HG02763 (cell line): ENCODE results near the gene TUT1.
"Not testable (repeated sequence)": the region's sequence is repeated elsewhere in the genome, so short reads cannot be mapped to it uniquely, and the experiment has no call there.

Source experiments
- ATAC-seq: cut with Tn5 transposase; IDR thresholded peaks from one replicate; pipeline ENCODE4 v1.9.1; 2021; ENCODE audit warnings: mild to moderate bottlenecking, moderate library complexity; ENCODE audit not compliant: unreplicated experiment

The TUT1 gene, protein sequence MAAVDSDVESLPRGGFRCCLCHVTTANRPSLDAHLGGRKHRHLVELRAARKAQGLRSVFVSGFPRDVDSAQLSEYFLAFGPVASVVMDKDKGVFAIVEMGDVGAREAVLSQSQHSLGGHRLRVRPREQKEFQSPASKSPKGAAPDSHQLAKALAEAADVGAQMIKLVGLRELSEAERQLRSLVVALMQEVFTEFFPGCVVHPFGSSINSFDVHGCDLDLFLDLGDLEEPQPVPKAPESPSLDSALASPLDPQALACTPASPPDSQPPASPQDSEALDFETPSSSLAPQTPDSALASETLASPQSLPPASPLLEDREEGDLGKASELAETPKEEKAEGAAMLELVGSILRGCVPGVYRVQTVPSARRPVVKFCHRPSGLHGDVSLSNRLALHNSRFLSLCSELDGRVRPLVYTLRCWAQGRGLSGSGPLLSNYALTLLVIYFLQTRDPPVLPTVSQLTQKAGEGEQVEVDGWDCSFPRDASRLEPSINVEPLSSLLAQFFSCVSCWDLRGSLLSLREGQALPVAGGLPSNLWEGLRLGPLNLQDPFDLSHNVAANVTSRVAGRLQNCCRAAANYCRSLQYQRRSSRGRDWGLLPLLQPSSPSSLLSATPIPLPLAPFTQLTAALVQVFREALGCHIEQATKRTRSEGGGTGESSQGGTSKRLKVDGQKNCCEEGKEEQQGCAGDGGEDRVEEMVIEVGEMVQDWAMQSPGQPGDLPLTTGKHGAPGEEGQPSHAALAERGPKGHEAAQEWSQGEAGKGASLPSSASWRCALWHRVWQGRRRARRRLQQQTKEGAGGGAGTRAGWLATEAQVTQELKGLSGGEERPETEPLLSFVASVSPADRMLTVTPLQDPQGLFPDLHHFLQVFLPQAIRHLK

DNA sequence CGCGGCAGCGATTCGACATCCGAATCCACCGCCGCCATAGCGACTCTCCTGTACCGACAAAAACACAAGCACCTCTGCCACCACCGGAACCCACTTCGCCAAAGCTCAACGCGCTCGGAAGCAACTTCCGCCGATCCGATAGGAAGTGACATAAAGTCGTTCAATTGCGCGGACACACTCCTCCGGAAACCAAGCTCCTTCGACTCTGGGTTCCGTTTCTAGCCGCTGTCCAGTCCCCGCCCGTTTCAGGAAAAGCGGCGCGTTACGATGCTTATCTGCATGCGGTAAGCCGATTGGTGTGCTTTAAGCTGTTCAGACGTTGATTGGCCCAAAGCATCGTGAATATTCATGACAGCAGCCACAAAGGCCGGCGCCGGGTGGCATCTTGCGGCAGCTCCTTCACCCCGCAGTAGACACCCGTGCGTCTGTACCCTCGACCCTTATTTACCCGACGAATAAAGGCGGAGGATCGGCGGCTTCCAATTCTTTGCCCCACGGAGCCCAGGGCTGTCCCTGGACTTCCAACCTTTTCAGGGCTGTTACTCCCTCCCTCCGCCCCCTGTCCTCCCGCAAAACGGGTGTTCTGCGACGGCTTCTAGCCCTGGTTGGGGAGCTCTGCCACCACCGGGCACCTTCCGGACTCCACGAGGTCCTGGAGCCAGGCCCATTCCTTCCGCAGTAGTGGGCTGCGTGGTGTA lies at the start of gene TUT1:
Gene TUT1, minus strand, starts transcription at position 76 of the 698 bp plus-strand sequence. Its CDS starts 38 bp downstream, at position 38.
- ATAC-seq, result peak; percentile 87

GRCh38 chr11:62632492-62632891 lies 41.2 kb upstream of the TUT1 start:
- ATAC-seq, result no peak

GRCh38 chr11:62627713-62628112 lies 36.4 kb upstream of the TUT1 start:
- ATAC-seq, result no peak

DNA sequence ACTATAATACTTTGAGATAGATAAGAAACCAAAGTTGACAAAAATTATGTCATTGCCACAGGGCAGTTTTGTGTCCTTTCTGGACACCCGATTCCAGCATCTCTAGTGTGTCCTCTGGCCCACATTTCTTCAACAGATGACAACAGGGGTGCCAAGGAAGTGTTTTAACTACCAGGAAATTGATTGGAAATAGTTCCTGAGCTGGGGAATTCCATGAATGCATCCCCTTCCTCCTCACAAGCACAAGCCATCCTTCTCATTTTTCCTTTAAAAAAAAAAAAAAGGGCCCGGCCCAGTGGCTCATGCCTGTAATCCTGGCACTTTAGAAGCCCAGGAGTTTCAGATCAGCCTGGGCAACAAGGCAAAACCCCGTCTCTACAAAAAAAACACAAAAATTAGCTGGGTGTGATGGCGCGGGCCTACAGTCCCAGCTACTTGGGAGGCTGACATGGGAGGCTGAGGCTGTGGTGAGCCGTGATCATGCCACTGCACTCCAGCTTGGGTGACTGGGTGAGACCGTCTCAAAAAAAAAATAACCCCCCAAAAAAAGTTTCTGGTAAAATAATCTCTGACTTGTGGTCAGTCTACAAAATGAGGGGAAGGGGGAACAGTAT lies 31.3 kb upstream of the TUT1 start:
- no peak for ATAC-seq

- ATAC-seq, result peak; percentile 89
Measured at GRCh38 chr11:62621567-62622470, 30.5 kb upstream of the TUT1 start, which contains the start of gene B3GAT3. Gene B3GAT3, minus strand, starts transcription at chr11:62621986. Its CDS starts 39 bp downstream, at chr11:62621947.

DNA sequence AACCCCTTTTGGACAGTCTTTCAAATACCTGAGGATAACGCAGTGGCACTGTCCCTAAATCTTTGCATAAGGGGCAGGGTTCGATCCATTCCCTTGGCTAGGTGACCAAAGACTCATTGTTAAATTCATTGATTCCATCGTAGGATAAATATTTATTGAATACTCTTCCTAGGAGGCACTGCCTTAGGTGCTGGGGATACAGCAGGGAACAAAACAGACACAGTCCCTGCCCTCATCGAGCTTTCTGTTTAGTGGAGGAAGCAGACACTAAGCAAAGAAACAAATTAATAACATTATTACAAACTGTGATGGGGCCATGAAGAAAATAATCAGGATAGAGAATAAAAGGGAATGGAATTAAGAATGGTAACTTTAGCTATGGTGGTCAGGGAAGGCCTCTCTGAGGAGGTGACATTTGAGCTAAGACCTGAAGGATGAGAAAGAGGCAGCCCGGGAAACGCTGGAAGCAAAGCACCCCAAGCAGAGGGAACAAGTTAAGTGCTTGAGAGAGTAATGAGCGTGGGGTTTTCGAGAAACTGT lies 29.8 kb upstream of the TUT1 start:
- ATAC-seq, result no peak

- ATAC-seq, result not testable (repeated sequence)
Measured at GRCh38 chr11:62616957-62617356, 25.6 kb upstream of the TUT1 start.

- ATAC-seq, result no peak
Measured at GRCh38 chr11:62615521-62615920, 24.2 kb upstream of the TUT1 start.

DNA sequence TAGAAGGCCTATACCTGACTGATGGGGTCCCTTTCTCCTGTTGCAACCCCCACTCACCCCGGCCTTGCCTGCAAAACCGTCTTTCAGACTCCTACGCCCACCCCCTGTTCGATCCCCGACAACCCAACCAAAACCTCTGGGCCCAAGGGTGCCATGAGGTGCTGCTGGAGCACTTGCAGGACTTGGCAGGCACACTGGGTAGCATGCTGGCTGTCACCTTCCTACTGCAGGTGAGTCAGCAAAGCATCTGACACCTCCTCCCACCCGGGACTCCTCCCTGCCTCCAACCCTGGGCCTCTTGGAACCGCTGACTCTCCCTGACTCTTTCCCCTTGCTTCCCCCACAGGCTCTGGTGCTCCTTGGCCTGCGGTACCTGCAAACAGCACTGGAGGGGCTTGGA lies 23.0 kb upstream of the TUT1 start:
- ATAC-seq, result no peak

DNA sequence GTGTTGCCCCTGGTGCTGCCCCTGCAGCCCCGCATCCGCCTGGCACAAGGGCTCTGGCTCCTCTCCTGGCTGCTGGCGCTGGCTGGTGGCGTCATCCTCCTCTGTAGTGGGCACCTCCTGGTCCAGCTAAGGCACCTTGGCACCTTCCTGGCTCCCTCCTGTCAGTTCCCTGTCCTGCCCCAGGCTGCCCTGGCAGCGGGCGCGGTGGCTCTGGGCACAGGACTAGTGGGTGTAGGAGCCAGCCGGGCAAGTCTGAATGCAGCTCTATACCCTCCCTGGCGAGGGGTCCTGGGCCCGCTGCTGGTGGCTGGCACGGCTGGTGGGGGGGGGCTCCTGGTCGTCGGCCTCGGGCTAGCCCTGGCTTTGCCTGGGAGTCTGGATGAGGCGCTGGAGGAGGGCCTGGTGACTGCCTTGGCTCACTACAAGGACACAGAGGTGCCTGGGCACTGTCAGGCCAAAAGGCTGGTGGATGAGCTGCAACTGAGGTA lies 22.0 kb upstream of the TUT1 start:
- no peak for ATAC-seq

GRCh38 chr11:62612366-62613290 lies 21.3 kb upstream of the TUT1 start, which contains the start of the genes EML3 and ROM1:
Gene EML3, minus strand, starts transcription at chr11:62612775. Its CDS starts 318 bp downstream, at chr11:62612457.
Gene ROM1, plus strand, starts transcription at chr11:62613257. Its CDS starts 25 bp downstream, at chr11:62613282.
- ATAC-seq, result peak; percentile 72

GRCh38 chr11:62611705-62612365 lies 20.5 kb upstream of the TUT1 start:
- peak; percentile 4 for ATAC-seq

- no peak for ATAC-seq
Measured at GRCh38 chr11:62610814-62611704, 19.7 kb upstream of the TUT1 start.

- ATAC-seq, result no peak
Measured at GRCh38 chr11:62610403-62610802, 19.1 kb upstream of the TUT1 start.

DNA sequence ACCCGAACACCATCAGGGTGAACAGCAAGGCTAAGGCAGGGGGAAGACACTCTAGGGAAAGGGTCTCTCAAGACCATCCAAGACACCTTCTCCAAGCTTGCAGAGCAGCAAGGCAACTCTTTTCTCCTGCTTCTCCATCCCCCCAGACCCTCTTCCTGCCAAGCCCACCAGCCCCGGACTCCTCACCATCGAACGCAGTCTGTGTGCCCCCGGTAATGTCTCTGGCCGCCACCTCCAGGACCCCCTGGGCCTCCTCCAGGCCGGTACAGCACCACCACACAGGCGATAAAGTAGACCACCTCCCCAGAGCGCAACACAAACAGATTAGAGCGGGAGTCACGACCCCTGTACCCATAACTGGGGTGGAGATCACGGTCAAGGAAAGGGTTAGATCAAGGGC lies 17.5 kb upstream of the TUT1 start:
- no peak for ATAC-seq

DNA sequence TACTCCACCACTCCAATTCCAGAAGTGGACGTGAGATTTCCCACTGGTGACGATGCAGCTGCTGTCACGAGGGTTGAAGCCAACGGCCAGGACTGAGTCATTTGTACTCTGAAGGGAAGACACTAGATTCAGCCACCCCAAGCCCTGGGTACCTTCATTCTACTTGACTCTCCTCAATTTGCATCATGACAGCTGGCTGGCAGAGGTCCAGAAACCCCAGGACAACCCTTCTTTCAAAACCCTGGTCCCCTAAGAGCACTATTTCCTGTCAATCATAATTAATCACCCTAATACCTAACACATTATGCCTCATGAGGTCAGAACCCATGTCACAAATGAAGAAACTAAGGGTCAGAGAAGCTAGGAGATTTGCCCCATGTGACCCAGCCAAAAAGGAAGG lies 16.4 kb upstream of the TUT1 start:
- ATAC-seq, result no peak
